Right ventricle myocardium superior (tissue), 1 donor: ENCODE measurements around the gene ZEB1. TPM values are rescaled to one million over a fixed set of nuclear protein-coding genes. Genes with fewer than 3 reads are reported as not detected.

Source experiments
- ATAC-seq: fragments of 200-7000 bp; cut with Tn5 transposase; one replicate; pipeline ENCODE4 v1.9.1; 2020; ENCODE audit warnings: mild to moderate bottlenecking; ENCODE audit not compliant: poor library complexity
- DNase-seq: peaks from one replicate; pipeline ENCODE4 v3.0.0-alpha.2; 2020
- intact Hi-C: fragments of 100-400 bp; cut with DNase I; formaldehyde crosslinking; loops from one replicate; pipeline ENCODE4 v1.11.2; 2022
- total RNA-seq: library from RNA; stranded (reverse); fragmentation: NEBNext Ultra II Directional; extraction: Animal tissue kit (Norgen Biotek cat#: 25700); gene quantifications from one replicate; pipeline ENCODE4 v1.2.1, GENCODE V29; 2021
- donor health status: DM: no; HTN: yes; CAD: no; lungs with severe emphysema.

ZEB1 gene
- total RNA-seq, 1 donor from 2014 or later: 83.7 TPM

DNA sequence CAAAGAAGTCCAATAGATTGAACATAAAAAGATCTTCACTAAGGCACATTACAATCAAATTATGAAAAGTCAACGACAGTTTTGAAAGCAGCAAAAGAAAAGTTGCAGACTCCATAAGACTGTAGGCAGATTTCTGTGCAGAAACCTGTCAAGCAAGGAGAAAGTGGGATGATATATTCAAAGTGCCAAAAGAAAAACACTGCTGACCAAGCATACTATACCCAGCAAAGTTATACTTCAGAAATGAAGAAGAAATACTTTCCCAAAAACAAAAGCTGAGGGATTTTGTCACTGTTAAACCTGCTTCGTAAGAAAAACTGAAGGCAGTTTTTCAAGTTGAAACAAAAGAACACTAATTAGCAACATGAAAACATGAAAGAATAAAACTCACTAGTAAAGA, 145.5 kb downstream of the ZEB1 start:
- DNase-seq: no peak
- ATAC-seq: no peak
- intact Hi-C loops: no loop called here

DNA sequence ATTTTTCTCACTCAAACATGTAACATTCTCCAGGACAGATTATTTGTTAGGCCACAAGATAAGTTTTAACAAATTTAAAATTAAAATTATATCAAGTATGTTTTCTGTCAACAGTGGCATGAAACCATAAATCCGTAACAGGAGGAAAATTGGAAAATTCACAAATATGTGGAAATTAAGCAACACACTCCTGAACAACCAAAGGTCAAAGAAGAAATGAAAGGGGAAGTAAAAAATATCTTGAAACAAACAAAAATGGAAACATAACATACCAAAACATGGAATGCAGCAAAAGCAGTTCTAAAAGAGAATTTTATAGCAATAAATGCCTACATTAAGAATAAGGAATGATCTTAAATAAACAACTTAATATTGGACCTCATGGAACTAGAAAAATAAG, 147.3 kb downstream of the ZEB1 start:
- intact Hi-C loops: no loop called here

DNA sequence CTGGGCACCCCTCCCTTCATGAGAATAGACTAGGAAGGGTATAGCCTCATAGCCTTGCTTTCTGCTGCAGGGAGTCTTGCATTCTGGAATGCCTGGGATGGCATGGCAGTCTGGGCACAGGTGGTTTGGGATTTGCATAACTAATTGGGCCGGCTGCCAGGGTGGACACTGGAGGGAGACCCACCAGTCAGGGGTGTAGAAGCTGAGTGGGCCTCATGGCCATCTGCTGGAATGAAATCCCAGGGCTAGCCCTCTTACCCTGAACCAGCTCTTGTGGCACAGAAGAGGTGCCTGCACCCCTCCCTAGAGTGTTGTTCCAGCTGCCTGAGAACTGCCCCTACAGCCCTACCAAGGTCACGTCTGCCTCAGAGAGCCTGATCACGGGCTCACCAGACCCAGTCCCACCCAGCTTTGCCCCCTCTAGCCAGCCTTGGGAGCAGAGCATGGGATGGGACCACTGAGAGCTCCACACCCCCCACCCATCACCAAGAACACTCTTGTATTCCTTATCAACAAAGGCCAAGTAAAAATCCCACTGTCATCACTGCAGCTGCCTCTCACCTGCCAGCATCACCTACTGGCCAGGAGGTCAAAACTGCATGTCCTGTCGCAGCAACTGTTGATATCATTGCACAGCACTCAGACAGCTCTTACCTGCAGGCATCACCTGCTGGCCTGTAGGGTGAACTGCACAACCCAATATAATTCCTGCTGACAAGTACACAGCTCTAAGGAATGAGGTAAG, 148.9 kb downstream of the ZEB1 start:
- ATAC-seq (peak; percentile 57), DNase-seq (peak; percentile 20)
- intact Hi-C loops: no loop called here

More for the DNA sequence above, 147.3 kb downstream of the ZEB1 start:
- DNase-seq: no peak
- ATAC-seq: no peak

DNA sequence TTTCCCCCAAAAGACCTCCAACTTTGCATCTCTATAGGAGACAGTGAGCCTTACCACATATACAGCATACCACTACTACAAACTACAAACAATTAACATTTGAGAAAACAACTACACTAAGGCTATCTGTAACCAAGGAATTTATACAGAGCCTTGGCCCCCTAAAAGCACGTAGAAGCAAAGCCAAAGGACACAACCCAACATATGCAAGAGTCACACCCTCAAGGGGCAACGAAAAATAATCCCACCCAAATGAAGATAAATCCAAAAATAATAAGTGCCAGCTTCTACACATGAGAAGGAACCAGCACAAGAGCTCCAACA, 149.5 kb downstream of the ZEB1 start:
- ATAC-seq (no peak), DNase-seq (no peak)
- intact Hi-C loops: no loop called here

DNA sequence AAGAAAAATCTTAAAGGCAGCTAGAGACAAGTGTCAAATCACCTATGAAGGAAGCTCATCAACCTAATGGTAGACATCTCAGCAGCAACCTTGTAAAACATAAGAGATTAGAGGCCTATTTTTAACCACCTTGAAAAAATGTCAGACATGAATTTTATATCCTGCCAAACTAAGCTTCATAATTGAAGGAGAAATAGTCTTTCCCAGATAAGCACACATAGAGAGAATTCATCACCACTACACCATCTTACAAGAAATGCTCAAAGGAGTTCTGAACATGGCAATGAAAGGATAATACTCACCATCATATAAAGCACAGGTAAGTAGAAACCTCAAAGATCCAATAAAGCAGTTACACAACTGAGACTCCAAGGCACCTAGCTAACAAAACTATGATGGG, 156.5 kb downstream of the ZEB1 start:
- ATAC-seq (no peak), DNase-seq (no peak)
- intact Hi-C loops: no loop called here

DNA sequence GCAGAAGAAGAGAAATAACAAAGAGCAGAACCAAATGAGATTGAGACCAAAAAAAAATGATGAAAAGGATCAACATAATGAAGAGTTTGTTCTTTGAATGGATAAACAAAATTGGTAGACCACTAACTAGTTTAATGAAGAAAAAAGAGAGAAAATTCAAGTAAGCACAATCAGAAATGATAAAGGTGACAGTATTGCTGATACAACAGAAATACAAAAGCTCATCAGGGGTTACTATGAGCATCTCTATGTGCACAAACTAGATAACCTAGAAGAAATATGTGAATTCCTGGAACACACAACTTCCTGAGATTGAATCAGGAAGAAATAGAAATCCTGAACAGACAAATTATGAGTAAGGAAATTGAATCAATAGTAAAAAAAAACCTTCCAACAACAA, 157.1 kb downstream of the ZEB1 start:
- intact Hi-C loops: no loop called here
- no peak for DNase-seq
- no peak for ATAC-seq

DNA sequence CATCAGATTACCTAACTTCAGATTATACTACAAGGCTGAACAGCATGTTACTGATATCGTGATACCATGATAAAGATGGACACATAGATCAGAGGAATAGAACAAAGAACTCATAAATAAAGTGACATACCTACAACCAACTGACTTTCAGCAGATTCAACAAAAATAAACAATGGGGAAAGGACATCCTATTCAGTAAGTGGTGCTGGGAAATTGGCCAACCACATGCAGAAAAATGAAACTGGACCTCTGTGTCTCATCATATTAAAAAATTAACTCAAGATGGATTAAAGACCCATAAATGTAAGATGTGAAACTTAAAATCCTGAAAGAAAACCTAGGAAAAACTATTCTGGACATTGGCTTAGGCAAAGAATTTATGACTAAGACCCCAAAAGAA, 158.6 kb downstream of the ZEB1 start:
- intact Hi-C loops: no loop called here
- ATAC-seq (no peak), DNase-seq (no peak)

DNA sequence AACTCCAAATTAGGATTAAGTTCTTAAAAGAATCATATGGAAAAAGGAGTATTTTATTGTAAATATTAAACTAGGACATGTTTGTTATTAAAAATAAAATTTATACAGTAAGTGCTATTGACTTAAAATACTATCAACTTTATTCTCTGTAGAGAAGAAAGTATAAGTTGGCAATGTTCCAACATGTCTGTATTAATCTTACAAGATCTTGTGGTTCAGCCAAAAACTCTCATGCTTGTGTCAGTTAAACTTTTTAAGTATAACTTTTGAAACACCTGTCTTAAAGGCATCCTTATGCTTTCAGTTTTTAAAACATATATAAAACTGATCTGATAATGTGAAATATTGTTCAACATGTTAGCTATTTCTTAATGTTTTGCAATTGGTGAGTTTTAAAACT, 160.7 kb downstream of the ZEB1 start:
- ATAC-seq: no peak

DNA sequence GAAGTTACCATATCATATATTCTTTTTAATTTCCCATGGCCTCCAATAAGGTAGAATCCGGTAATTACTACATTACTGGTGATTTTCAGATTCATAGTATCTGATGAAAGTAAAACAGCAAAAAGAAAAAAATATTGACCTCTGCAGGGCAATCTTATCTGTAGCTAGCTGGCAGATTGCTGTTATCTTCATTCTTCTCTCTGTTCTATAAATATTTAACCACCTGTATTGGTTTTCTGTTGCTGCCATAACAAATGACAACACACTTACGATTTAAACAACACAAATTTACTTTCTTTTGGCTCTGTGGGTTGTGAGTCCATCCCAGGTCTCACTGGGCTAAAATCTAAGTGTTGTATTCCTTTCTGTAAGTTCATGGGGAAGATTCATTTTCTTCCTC, 164.5 kb downstream of the ZEB1 start:
- DNase-seq: no peak
- intact Hi-C loops: no loop called here
- no peak for ATAC-seq

More for the DNA sequence above, 160.7 kb downstream of the ZEB1 start:
- DNase-seq: no peak
- intact Hi-C loops: no loop called here

DNA sequence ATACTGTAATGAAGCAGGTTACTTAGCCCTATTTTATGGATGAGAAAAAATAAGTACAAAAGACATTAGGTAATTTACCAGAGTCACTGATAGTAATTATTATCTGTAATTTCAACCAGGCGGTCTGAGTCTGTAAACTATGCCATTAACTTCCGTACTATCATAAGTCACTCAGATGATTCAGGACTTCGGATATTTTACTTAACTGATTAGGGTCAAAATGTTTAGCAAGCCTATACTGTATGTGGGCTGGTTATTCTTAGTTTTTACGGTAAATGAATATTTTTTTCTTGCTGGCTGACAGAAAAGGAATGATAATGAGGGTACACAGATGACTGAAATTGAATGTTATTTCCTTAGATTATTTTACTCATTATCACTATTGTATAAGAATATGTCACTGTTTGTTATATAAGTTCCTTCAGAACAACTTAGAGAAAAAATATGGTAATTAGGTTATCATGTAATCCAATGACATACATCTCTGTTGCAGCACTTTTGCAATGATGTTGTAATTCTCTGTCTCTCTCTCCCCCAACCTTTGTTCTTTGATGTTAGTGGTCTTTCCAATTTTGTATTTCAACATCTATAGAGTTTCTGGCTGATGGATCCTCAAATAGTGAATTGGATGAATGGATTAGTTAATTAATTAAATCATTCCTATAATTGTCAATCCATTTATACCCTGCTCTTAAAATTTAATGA, 165.6 kb downstream of the ZEB1 start:
- no peak for ATAC-seq
- no peak for DNase-seq
- intact Hi-C loops: no loop called here

DNA sequence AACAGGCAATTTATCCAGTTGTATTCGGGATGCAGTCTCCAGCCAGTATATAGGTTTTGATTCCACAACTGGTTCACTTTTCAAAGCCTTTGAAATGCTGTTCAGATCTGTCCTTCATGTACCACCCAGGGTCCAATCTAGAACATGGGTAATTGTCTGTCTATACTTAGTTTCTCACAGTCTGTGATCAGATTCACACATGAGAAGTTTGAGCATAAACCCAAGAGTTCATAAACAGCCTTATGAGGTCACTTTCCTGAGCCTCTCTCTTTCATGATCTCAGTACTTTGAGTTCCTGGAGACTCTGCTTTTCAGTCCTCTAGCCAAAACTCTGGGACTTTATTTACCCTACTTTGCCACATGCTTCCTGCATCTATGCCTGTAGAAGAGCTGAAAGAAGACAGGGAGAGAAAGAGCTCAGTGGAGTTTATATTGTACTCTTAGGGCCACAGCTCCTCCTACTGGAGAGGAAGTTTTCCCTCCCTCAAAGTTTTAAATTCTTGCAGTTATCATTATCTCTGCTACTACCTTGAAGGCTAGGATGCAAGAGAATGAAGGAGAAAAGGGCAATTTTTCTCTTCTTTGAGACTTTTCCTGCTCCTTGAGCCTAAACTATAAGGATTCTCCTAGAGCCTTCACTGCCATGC, 172.0 kb downstream of the ZEB1 start:
- DNase-seq: no peak
- peak; percentile 39 for ATAC-seq
- intact Hi-C loops: loop anchor here (10.0 kb wide), 1 partner anchor 166 kb away; no protein-coding TSS in a partner anchor

DNA sequence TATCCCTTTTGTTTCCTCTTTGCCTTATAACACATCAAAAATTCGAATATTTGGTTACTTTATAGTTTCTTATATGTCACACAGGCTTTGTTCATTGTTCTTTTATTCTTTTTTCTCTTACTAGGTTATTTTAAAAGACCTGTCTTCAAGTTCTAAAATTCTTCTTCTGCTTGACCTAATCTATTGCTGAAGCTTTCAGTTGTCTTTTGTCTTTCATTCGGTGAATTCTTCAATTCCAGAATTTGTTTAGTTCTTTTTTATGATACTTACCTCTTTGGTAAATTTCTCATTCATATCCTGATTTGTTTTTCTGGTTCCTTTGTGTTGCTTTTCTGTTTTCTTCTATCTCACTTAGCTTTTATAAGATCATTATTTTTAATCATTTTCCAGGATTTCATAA, 188.4 kb downstream of the ZEB1 start:
- intact Hi-C loops: no loop called here
- ATAC-seq: no peak

DNA sequence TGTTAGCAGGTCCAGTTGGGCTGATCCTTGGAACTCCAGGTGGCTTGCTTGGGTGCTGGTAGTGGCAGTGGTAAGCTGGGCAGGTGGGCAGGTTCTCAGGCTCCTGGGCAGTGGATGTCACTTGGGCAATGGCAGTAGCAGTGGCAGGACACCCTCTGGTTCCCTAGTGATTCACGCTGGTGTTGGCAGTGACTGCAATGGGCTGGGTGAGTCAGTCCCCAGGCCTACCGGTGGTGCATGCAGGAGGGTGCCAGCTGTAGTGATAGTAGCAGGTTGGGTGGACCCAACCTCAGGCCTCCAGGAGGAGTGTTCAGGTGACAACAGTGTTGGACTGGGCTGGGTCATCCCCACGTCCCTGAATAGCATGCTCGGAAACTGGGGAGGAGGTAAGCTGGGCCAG, 189.2 kb downstream of the ZEB1 start:
- ATAC-seq (no peak), DNase-seq (no peak)
- intact Hi-C loops: no loop called here

More for the DNA sequence above, 188.4 kb downstream of the ZEB1 start:
- no peak for DNase-seq

DNA sequence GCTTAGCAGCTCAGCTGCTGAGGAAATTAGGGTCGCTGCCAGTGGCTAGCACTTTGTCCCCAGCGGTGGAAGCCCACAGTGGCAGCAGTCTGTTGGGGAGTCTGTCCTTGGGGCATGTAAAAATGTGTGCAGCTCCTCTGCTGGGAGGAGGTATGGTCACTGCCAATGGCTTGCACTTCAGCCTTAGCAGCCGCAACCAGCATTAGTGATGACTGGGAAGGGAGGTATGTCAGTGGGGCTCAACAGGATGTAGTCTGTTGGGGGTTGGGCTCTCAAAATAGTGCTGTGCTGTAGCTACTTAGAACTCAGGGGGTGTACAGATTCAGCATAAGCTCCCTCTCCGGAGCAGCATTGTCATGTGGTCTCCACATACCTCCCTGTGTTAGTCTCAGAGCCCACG, 189.9 kb downstream of the ZEB1 start:
- DNase-seq: no peak
- intact Hi-C loops: no loop called here

DNA sequence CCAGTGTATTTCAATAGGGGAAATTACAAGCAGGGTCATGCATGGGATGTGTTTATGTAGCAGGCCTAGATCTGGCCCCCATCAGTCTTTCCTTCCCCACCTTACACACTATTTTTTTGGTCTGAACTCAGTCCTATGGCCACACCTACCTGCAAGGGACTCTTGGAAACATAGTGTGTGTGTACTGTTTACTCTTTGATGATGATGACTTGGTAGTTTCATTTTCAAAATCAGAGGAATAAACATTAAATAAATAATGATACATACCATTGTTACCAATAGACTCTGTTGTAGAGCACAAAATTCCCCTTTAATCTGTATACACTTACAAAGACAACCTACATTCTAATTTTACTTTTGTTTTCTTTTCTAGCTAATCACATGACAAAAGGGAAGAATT, 191.0 kb downstream of the ZEB1 start:
- intact Hi-C loops: no loop called here
- no peak for DNase-seq
- no peak for ATAC-seq

More for the DNA sequence above, 189.9 kb downstream of the ZEB1 start:
- no peak for ATAC-seq

DNA sequence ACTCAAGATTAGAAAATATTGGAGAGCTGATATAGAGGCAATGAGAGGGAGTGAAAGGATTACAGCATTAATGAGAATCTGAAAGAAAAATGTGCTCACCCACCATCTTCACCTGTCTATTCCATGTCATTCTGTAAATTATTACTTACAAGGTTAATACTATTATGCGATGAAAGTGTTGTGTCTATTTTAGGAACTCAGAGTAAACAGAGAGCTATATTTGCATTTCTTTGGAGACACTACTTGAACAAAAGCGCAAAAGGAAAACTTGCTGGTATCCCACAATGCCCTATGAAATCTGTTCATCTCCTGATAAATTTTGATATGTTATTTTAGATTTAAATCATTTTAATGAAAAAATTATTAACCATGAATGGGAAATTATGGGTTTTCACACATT, 196.1 kb downstream of the ZEB1 start:
- intact Hi-C loops: no loop called here
- ATAC-seq: no peak
- DNase-seq: no peak

DNA sequence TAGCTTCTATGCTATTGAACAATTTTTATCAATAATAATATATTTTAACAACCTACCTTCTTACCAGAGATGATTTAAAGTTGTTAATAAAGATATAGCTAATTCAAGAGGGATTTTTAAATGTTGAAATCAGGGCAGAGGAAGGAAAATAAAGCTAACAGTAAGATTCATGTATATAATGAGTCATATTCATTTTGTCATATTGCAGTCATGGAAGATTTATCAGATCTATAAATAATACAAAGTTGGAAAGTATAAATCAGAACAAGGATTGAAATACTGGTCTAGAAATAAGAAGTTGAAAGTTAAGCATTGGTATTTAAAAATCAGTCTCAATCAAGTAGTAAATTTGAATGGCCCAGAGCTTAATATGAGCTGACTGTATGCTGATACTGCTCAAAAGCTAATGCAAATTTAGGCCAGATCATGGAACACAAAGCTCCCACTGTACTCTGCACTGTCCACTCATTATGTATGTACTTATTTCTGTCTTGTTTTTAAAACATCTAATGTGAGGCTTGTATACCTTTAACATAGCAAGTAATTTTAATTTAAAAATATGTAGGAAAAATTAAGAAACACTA, 196.9 kb downstream of the ZEB1 start:
- DNase-seq: no peak
- ATAC-seq: no peak
- intact Hi-C loops: no loop called here

DNA sequence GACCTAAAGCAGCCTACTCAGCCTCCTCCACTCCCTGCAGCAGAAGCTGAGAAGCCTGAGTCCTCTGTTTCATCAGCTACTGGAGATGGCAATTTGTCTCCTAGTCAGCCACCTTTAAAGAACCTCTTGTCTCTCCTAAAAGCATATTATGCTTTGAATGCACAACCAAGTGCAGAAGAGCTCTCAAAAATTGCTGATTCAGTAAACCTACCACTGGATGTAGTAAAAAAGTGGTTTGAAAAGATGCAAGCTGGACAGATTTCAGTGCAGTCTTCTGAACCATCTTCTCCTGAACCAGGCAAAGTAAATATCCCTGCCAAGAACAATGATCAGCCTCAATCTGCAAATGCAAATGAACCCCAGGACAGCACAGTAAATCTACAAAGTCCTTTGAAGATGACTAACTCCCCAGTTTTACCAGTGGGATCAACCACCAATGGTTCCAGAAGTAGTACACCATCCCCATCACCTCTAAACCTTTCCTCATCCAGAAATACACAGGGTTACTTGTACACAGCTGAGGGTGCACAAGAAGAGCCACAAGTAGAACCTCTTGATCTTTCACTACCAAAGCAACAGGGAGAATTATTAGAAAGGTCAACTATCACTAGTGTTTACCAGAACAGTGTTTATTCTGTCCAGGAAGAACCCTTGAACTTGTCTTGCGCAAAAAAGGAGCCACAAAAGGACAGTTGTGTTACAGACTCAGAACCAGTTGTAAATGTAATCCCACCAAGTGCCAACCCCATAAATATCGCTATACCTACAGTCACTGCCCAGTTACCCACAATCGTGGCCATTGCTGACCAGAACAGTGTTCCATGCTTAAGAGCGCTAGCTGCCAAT, 202.2 kb downstream of the ZEB1 start:
- DNase-seq (no peak), ATAC-seq (no peak)
- intact Hi-C loops: no loop called here

DNA sequence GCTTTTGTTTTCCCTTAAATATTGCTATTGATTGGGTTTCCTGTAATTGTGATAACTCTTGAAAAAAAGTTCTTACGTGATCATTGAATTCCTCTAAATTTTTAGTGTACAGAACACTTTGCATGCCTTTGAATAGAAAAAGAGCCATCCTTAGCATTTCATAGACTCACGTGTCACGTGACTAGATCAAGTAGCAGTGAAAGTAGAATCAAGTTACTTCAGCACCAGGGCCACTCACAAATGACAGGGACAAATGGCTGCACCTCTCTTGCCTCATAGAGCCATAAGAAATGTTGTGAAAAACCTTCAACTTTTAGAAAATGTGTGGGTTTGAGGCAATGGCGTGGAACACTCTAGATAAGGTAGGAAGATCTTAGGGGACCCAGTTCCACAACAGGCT, 203.8 kb downstream of the ZEB1 start:
- DNase-seq (no peak), ATAC-seq (no peak)
- intact Hi-C loops: no loop called here
